HG02981 (cell line): ENCODE results near the gene COX10.
"Not testable (repeated sequence)": the region's sequence is repeated elsewhere in the genome, so short reads cannot be mapped to it uniquely, and the experiment has no call there.

Experiments
- ATAC-seq: cut with Tn5 transposase; IDR thresholded peaks from one replicate; pipeline ENCODE4 v1.9.1; 2021; ENCODE audit warnings: mild to moderate bottlenecking, moderate library complexity; ENCODE audit not compliant: unreplicated experiment

Gene COX10

DNA sequence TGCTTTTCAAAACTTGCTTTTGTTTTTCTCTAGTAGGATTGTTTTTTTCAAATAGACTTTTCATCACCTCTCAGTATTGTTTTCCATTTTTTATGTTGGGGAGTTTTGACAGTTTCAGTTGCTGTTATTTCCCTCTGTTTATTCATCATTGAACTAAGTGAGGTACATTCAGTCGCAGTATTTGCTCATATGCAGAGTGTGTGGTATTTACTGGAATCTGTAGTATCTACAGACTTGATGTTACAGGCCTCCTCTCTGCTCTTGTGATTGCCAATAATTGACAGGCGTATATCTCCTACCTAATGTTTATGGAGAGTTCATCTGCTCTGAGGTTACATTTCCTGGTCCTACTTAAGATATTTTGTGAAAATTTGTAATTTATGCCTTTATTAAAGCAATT, 49.6 kb downstream of the COX10 start:
- ATAC-seq = peak; percentile 74

DNA sequence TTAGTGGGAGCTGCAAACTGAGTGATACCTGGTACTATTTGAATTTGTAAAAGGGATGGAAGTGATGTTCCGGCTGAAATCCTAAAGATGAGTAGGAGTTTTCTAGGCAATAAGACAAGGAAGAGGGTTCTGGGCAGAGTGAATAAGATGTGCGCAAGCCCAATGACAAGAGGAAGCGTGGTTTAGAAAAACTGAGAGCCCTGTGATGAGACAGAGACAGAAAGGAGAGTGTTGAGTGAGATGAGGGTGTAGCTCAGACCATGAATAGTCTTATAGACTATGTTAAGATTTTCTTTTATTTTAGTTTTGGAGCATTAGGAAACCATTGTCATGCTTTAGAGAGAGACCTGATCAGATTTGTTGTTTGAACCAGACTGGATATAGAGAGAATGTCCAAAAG, 50.2 kb downstream of the COX10 start:
- ATAC-seq = no peak

DNA sequence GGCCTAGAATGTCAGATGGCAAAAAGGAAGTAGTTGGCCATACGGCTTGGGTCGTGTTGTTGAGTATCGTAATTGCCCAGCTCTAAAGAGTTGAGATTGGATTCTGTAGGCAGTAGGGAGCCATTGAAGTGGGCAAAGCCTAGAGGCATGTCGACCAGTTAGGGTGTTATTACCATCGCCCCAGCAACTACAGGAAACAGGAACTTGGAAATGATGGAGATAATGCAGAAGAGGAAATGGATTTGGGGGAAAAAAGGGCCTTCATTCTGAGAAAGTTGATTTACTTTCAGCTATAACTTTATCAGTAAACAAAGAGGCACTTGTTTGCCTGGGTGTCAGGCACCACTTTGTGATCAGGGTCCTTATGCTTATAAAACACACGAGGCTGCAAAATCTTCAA, 52.6 kb downstream of the COX10 start:
- ATAC-seq = no peak

DNA sequence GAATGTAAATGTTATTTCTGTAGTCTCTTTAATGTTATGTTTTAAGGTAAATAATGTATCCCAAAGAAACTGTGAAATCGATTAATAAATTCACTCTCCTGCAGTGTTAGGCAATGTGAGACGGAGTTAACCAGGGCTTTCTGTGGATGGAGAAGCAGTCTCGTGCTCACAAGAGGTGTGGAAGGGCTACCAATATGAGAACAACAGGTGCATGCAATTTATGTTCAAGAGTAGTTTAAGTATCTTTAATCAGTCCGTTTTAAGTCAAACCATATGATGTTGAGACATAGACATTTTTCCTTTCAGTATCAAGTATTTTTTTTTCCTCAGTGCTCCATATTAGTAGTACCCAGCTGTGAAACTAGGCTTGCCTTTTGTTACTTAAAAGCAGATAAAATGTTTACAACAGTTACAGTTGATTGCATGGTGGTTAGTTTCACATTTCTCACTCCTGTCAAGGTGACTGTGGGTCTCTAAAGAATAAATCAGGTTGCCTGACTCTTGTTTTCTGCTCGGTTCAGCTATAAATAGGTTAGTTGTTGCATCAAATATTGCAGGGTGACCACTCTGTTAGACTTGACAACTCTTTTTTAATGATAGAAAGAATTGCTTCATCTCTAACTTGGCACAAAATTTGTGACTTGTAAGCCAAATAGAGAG, 54.4 kb downstream of the COX10 start:
- ATAC-seq = no peak

DNA sequence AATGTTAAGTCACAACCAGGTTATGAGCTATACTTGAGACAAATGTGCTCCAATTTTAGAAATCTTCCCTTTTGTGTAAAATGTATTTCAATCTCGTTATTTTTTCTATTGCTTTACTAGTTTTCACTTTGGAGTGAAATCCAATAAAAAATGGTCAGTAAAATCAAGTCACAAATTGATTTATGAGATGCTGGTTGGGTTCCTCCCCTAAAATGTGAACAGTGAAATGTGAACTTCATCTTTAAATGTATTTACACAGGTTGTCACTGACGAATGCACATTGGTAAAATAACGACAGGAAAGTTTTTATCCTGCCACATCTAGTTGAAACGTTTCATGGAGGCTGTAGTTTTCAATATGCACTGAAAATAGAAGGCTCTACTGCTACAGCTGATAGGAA, 55.5 kb downstream of the COX10 start:
- no peak for ATAC-seq

DNA sequence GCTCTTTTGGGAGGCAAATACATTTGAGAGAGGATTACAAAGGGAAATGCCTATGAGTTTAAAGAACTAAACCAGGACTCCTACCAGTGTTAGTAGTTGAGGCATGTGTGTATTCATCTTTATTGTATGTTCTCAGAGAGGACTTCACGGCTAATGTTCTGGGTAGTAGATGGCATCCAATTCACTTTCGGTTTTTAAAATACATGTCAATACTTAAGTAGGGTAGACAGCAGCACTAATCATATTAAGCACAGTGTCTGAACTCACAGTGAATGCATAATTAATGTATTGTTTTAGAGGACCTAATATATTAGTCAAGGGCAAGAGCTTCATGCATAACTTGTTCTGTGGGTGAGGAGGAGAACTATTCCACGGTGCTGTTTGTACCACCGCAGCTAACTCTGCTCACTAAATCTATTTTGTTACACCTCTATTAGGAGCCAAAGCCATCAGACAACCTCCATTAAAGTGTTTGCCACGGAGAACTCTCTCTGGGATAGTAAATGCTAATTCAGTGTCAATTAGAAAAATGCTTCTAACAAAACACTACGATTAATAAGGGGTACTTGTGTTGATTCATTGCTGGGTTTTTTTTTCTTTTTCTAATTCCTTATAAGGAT, 56.3 kb downstream of the COX10 start:
- ATAC-seq = no peak

DNA sequence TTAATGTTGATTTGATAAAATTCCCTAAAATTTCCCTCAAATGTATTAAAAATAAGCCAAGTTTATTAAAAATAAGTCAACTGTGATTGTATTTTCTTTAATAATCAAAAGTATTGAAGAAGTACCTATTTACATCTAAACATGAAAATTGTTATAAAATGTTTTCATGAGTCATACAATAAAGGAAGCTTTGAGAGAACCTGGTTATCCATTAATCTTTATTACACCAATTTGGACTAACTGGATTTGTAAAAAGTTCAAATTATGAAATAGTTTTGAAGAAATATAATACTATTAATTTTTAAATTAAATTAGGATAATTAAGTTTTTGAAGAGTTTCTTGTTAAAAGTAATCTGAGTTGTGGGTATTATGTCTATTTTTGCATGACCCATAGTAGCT, 63.8 kb downstream of the COX10 start:
- no peak for ATAC-seq

DNA sequence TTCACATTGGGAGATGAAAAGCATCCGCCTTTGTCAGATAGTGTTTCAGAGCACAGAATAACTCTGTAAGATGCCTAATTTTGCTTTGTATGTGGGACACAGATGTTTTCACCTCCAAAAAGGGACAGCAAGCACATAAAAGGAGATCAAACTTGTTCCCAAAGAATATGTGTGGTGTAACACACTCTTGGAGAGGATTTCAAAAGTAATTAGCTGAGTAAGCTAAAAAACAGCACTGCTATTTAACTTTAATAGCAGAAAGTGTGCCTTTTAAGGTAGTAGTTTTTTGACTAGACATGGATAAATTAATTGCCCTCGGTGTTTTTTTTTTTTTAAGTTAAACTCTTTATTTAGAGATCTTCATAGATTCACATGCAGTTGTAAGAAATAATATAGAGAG, 65.2 kb downstream of the COX10 start:
- no peak for ATAC-seq

DNA sequence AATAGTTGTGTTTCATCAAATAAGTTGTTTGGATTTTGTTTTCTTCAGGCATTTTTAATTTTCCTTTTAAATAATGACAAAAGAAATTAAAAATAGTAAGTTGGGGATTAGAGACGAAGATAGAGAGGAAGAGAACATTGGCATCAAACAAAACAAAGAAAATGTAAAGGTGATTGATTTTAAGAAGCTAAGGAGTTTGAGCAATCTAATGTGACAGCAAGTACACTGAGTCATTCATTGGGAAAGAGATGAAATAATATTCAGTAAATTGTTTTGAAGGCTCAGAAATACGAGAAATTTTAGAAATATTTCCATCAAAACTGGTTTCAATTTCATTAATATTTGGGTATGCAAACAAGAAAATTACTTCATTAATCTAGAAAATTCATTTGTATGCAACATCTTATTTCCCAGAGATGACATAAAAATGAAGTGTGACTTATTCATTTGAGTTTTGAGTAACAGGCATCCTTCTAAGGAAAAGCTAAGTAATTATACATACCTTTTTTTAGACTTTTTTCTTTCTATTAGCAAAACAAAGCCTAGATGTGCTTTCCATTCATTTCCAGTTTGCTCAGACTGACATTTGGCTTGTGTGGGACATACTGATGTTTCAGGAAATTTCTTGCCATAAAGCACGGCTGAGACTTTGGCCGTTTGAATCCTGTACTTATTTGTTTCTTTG, 66.7 kb downstream of the COX10 start:
- no peak for ATAC-seq

DNA sequence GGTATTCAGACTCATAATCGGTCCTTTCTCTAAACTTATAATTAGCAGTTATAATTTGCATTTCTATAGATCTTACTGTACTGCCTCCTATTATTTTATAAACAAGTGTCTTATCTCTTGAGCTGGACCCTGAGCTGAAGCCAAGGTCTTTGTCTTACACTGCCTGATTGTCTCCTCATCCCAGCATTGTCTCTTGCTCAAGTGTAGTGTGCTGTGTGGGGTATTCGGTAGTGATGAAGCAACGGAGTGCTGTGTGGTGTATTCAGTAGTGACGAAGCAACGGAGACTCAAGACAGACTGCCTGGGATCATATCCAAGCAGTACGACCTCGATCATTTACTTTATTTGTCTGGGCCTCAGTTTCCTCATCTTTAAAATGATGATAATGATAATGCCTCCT, 69.3 kb downstream of the COX10 start:
- no peak for ATAC-seq

DNA sequence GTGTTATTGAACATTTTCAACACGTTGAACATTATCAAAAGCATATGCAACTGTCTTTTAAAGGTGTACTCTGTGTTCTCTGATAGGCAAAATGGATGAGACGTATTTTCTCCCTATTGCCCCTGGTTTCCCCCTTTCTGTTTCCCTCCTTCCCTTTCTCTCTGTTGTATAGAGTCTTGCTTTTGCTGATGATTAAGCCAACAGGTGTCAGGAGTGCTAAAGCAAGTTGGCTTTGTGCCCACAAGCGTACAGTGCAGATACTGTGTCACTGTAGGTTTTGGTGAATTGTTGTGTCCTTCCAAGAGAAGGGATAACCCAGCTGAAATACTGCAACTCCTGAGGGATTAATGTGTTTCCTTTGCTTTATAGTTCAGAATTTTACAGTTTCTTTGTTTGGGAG, 74.4 kb downstream of the COX10 start:
- ATAC-seq = no peak

DNA sequence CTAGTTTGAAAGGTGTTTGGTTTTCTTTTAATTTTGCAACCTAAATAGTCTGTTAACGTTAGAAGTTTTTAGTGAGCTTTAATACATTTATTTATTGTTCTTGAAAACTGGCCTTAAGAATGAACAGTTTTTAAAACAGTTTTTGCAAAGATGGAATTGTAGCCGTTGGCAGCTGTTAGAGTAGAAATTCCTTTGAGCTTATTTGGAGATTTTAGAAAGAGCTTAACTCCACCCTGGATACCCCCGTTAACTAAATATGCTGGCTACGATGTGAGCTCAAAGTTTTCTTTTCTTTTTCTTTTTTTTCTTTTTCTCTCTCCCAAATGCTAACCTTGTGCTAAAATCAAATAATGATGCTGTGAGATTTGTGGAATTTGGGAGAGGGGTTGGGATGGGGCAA, 75.2 kb downstream of the COX10 start:
- no peak for ATAC-seq

DNA sequence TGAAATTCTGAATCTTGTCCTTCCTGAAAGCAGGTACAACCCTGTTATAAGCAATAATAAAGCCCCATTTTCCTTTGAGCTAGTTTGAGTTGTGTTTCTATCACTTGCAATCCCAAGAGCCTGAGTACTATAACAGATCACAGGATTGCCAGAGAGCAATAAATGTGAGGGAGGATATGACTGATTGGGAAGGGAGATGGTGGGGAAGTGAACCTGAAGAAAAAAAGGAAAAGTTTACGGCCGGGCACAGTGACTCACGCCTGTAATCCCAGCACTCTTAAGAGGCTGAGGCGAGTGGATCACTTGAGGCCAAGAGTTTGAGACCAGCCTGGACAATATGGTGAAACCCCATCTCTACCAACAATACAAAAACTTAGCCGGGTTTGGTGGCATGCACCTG, 80.4 kb downstream of the COX10 start:
- ATAC-seq = no peak

DNA sequence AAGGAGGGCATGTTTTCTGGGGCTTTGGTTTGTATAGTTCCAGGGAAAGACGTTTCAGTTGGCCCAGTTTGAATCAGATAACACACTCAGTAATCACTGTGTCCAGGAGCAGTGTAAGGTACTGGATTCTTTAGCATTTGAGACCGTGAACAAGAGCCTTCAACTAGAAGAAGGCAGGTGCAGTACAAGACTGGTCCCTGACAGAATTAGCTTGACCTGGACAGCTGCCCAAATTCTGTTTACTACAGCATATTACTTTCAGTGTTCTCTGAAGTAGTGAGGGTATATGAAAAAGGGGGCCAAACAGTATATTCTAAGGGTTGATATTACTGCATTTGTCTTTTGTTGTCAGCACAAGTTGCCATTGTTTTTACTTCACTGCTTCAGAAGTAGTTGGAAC, 81.3 kb downstream of the COX10 start:
- ATAC-seq = no peak

DNA sequence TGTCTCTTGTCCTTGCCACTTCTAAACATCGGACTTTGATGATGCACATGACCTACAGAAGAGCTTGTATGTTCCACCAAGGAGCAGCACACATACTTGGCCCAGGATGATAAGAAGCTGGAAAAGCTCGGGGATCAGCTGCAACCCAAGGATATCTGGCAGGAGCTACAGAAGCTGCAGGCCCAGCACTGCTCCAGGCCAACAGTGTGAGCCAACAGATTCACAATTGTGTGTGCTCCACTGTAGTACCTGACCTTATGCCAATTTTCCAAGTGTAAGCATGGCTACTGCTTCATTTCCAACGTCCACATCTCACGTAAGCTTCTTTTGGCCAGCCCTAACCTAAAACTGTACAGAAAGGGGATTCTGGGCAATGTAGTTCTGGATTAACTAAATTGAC, 83.4 kb downstream of the COX10 start:
- no peak for ATAC-seq

DNA sequence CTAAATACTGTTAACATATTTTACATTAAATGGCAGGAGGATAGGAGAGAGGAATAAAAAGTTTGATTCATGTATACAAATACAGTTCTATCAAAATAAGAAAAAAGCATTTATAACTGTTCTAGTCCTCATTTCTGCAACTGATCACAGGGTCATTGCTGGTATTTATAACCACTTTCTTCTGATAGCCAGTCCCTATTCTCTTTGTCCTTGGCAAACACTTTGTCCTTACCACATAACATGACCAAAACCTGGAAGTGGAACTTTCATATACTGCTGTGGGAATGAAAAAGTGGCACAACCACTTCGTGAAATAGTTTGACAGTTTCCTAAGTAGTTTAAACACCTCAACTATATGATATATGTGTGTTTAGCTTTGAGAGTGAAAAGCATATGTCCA, 84.1 kb downstream of the COX10 start:
- ATAC-seq = no peak

DNA sequence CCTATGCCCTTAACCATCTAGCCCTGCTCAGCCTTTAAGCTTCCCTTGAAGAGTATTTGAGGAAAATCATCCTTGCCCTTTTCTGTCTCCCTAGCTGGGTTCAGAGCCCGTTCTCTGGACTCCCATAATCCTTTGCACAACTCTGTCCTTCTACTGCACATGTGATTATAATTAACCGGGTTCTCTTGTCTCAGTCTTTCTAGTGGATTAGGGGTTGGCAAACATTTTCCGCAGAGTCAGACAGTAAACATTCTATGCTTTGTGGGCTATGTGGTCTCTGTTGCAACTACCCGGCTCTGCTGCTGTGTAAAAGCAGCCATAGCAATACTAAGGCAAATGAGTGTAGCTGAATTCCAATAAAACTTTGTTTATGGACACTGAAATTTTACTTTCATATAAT, 87.4 kb downstream of the COX10 start:
- ATAC-seq = no peak

DNA sequence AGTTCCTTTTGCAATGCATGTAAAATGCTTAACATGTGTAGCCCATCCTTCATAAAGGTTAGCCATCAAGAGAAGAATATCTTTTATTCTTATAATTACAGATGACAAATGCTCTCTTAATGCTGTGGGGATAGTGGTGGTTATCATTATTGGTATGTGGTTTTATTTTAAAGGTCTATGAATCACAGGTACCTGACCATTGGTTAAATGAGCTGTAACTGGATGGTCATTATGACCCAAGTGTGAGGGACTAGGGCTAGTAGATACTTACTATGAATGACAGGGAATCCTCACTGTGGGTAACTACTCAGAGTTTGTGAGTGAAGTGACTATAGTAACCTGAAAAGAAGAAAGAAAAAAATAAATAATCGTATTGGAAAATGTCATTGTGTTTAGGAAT, 88.5 kb downstream of the COX10 start:
- ATAC-seq = no peak

DNA sequence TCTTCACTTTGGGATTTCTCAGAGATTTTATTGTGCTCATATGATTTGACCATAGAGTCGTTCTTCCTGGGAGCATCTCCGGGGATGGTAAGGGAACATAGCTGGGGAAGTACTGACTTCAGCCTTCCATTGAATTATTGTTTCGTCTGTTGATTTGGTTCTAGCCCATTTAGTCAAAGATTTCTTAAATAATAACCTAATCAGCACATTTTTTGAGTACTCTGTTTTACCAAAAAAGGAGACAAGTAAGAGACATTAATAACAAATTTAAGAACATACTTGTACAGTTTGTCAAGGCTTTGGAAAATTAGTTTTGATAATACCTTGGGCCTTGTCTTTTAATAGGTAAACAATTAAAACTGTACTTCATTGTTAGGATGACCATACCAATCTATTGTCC, 89.4 kb downstream of the COX10 start:
- ATAC-seq = no peak

DNA sequence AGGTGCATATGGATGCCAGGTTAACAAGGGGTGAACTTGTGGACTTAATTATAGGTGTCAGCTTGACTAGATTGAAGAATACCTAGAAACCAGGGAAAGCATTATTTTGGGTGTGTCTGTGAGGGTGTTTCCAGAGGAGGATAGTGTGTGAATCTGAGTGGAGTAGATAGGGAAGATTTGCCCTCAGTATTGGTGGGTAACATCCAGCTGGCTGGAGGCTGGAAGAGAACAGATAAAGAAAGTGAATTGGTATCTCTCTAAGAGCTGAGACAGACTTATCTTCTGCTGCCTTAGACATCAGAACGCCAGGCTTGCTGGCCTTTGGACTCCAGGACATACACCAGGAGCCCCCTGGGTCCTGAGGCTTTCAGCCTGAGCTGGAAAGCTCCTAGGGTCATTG, 92.1 kb downstream of the COX10 start:
- no peak for ATAC-seq

DNA sequence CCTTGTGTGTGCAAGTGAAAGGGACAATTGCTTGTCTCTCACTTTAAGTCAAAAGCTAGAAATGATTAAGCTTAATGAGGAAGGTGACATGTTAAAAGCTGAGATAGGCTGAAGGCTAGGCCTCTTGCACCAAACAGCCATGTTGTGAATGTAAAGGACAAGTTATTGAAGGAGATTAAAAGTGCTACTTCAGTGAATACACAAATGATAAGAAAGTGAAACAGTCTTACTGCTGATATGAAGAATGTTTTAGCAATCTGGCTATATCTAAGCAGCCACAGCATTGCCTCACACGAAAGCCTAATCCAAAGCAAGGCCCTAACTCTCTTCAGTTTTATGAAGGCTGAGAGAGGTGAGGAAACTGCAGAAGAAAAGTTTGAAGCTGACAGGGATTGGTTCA, 96.3 kb downstream of the COX10 start:
- ATAC-seq = no peak

DNA sequence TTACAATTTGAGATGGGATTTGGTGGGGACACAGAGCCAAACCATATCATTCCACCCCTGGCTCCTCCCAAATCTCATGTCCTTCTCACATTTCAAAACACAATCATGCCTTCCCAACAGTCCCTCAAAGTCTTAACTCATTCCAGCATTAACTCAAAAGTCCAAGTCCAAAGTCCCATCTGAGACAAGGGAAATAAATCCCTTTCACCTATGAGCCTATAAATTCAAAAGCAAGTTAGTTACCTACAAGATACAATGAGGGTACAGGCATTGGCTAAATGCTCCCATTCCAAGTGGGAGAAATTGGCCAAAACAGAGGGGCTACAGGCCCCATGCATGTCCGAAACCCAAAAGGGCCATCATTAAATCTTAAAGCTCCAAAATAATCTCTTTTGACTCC, 98.5 kb downstream of the COX10 start:
- ATAC-seq = not testable (repeated sequence)

DNA sequence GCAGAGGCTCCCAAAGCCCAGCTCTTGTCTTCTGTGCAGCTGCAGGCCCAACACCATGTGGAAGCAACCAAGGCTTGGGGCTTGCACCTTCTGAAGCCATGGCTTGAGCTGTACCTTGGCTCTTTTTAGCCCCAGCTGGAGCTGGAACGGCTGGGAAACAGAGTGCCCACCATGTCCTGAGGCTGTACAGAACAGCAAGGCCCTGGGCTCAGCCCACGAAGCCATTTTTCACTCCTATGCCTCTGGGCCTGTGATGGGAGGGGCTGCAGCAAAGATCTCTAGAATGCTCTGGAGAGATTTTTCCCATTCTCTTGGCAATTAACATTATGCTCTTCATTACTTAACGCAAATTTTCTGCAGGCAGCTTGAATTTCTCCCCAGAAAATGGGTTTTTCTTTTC, 99.3 kb downstream of the COX10 start:
- ATAC-seq = no peak
